ENCODE measurements around the gene MUSK. TPM values are rescaled to one million over a fixed set of nuclear protein-coding genes. Genes with fewer than 3 reads are reported as not detected.

The MUSK gene
- total RNA-seq, 1 donor from 2014 or later: 3.2 TPM

DNA sequence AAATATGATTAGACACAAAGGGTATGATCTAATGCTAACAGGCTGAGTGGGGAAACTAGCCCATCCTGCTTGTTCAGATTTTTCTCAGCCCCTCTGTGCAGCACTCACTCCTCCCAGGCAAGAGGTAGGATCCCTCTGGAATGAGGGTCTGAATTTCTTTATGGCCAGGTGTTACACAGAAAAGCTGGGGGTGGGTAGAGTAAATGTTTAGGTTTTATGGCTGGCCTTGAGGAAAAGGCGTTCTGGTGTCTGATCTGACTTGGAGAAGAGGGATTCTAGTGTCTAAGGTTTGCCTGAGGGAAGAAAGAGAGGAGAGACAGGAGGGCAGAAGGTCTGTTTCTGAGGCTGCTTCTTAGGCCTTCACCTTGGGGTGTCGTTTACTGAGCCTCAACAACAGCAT lies 97.3 kb downstream of the MUSK start:
- H3K9me3 ChIP-seq: no peaks in the 10 kb centered on the region
- H3K27ac ChIP-seq: no peak overlapping the region
- intact Hi-C loops (cut with DNase I): no loop called here
- no peaks in the 10 kb centered on the region for H3K27me3 ChIP-seq (ENCODE audit: low read depth)
- ATAC-seq (no peak), DNase-seq (no peak)
- TF ChIP-seq, protein P1, sequence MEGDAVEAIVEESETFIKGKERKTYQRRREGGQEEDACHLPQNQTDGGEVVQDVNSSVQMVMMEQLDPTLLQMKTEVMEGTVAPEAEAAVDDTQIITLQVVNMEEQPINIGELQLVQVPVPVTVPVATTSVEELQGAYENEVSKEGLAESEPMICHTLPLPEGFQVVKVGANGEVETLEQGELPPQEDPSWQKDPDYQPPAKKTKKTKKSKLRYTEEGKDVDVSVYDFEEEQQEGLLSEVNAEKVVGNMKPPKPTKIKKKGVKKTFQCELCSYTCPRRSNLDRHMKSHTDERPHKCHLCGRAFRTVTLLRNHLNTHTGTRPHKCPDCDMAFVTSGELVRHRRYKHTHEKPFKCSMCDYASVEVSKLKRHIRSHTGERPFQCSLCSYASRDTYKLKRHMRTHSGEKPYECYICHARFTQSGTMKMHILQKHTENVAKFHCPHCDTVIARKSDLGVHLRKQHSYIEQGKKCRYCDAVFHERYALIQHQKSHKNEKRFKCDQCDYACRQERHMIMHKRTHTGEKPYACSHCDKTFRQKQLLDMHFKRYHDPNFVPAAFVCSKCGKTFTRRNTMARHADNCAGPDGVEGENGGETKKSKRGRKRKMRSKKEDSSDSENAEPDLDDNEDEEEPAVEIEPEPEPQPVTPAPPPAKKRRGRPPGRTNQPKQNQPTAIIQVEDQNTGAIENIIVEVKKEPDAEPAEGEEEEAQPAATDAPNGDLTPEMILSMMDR (IDR thresholded peaks at IDR 0.05): no peak
- H3K36me3 ChIP-seq: no peaks in the 10 kb centered on the region
- no peak overlapping the region for H3K4me3 ChIP-seq
- no peaks in the 10 kb centered on the region for H3K4me1 ChIP-seq

DNA sequence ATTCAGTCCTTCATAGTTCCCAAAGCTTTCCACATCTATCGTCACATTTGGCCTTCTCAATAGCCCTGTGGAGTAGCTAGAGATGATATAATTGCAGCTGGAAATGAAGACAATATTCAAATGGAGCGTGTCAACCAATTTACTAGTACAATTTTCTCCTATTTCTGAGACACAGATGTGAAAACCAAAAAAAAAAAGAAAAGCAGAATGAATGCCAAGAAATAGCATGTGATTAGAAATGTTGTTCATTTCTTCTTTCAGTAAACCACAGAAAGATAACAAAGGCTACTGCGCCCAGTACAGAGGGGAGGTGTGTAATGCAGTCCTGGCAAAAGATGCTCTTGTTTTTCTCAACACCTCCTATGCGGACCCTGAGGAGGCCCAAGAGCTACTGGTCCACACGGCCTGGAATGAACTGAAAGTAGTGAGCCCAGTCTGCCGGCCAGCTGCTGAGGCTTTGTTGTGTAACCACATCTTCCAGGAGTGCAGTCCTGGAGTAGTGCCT lies 99.0 kb downstream of the MUSK start:
- Histone ChIP-seq H3K4me1 (no peaks in the 10 kb centered on the region), H3K4me3 (no peak overlapping the region), H3K27ac (no peak overlapping the region), H3K27me3 (ENCODE audit: low read depth) (no peaks in the 10 kb centered on the region), H3K36me3 (no peaks in the 10 kb centered on the region), H3K9me3 (no peaks in the 10 kb centered on the region)
- TF ChIP-seq, protein P1 (IDR thresholded peaks at IDR 0.05): no peak
- DNase-seq: no peak
- peak in 1 of 2 donors; percentile 46 for ATAC-seq
- intact Hi-C loops (cut with DNase I): no loop called here

DNA sequence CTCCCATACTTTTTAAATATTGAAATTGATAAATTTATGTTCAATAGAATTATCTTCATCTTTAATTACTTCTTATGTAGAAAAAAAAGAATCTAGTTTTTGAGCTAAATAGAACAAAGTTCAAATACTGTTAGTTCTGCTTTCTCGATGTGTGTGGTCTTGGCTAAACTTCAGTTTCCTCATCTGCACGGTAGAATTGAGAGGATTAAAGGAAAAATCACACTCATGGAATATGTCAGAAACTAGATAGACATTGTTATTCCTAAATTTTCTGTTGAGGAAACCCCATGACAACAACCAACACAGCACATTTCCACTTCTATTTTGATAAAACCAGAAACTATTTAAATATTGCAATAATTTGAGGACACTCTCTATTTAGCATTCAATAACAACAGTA lies 100.3 kb downstream of the MUSK start:
- DNase-seq (no peak), ATAC-seq (no peak)
- Histone ChIP-seq H3K36me3 (no peaks in the 10 kb centered on the region), H3K27me3 (ENCODE audit: low read depth) (no peaks in the 10 kb centered on the region), H3K9me3 (no peaks in the 10 kb centered on the region), H3K4me3 (no peak overlapping the region), H3K4me1 (no peaks in the 10 kb centered on the region), H3K27ac (no peak overlapping the region)
- intact Hi-C loops (cut with DNase I): no loop called here
- TF ChIP-seq, protein P1 (IDR thresholded peaks at IDR 0.05): no peak

DNA sequence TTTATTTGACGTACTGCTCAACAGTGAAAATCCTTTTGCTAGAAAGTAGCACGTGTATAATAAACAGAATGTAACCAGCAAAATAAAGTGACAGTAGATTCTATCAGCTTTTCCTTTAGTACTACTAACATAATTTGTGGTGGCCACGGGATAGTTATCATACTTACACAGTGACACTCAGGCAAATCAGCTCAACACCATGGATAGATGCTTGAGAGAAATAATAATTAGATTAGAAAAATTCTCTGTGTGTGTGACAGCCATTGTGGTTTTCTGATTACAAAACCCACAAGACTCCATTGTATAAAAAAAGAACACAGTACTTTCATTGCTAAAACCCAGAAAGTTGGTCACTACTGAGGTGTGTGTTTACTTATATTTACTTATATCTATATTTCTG lies 101.1 kb downstream of the MUSK start:
- Histone ChIP-seq H3K27ac (no peak overlapping the region), H3K36me3 (no peaks in the 10 kb centered on the region), H3K27me3 (ENCODE audit: low read depth) (no peaks in the 10 kb centered on the region), H3K4me3 (no peak overlapping the region), H3K9me3 (no peaks in the 10 kb centered on the region), H3K4me1 (no peaks in the 10 kb centered on the region)
- no peak for DNase-seq
- TF ChIP-seq, protein P1 (IDR thresholded peaks at IDR 0.05): no peak
- ATAC-seq: no peak
- intact Hi-C loops (cut with DNase I): no loop called here

DNA sequence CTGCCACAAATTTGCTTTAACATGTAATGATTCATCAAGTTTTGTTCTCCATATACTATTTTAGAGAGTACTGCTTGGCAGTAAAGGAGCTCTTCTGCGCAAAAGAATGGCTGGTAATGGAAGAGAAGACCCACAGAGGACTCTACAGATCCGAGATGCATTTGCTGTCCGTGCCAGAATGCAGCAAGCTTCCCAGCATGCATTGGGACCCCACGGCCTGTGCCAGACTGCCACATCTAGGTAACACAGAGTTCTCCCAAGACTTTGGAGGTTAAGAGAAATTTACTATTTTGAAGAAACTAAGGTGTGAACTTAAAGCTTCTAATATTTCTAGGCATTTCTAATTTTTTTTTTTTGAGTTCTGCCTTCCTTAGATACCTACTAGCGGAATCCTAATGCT lies 107.1 kb downstream of the MUSK start:
- TF ChIP-seq, protein P1 (IDR thresholded peaks at IDR 0.05): no peak
- Histone ChIP-seq H3K36me3 (no peaks in the 10 kb centered on the region), H3K4me3 (no peak overlapping the region), H3K9me3 (no peaks in the 10 kb centered on the region), H3K27me3 (ENCODE audit: low read depth) (no peaks in the 10 kb centered on the region), H3K4me1 (peaks cover 8% of the 10 kb centered on the region), H3K27ac (no peak overlapping the region)
- intact Hi-C loops (cut with DNase I): no loop called here
- ATAC-seq (no peak), DNase-seq (no peak)

DNA sequence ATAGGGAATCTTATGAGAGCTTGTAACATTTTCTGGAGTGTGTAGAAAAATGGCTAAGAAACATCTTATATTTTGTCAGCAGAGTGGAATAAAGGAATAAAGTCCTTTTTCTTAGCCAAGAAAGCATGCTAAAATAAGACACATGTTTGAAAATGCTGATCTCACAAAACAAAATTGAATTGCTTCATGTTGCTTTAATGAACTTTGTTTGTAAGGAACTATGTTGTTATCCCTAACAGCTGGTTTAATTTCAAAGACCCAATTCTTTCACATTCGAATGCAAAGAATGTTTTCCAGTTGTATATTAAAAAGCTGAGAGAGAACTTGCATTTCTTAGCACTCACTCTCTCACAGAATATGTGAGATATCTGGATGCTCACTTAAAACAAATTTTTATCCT lies 107.6 kb downstream of the MUSK start:
- Histone ChIP-seq H3K9me3 (no peaks in the 10 kb centered on the region), H3K4me3 (no peak overlapping the region), H3K27ac (no peak overlapping the region), H3K27me3 (ENCODE audit: low read depth) (no peaks in the 10 kb centered on the region), H3K4me1 (peaks cover 8% of the 10 kb centered on the region), H3K36me3 (no peaks in the 10 kb centered on the region)
- TF ChIP-seq, protein P1 (IDR thresholded peaks at IDR 0.05): no peak
- ATAC-seq: no peak
- no peak for DNase-seq
- intact Hi-C loops (cut with DNase I): no loop called here

All from lower lobe of right lung (tissue), 2 donors.